Cardiac fibroblast (primary cell): ENCODE results near the gene KLF6.

Source experiments
- DNase-seq, 2 donors: peaks; one replicate each; pipeline versions ENCODE4 v3.0.0 to v3.0.0-alpha.2; 2010; ENCODE audit warnings: low read depth in 2 of 2
- H3K4me3 ChIP-seq, 2 donors: replicated peaks in 1 of 2; 1 replicate in 1 of 2; 2 replicates in 1 of 2; pipeline ENCODE4 v1.5.1; 2011; ENCODE audit warnings: low read depth in 2 of 2, low read length in 2 of 2, mild to moderate bottlenecking in 2 of 2, moderate library complexity in 1 of 2
- CTCF ChIP-seq: IDR thresholded peaks from one replicate; pipeline ENCODE4 v1.5.1; 2011; ENCODE audit warnings: low read depth, mild to moderate bottlenecking, low read length, inconsistent platforms

Gene KLF6

GRCh38 chr10:3822541-3823330, 37.7 kb upstream of the KLF6 start:
- TF ChIP-seq CTCF: no peak
- DNase-seq: no peak
- no peak overlapping the region for H3K4me3 ChIP-seq

GRCh38 chr10:3820255-3820654, 35.2 kb upstream of the KLF6 start:
- peak; percentile 67 to 69 for DNase-seq
- TF ChIP-seq CTCF: no peak
- no peak overlapping the region for H3K4me3 ChIP-seq

GRCh38 chr10:3816995-3817394, 32.0 kb upstream of the KLF6 start:
- no peak overlapping the region for H3K4me3 ChIP-seq

GRCh38 chr10:3814838-3815220, 29.8 kb upstream of the KLF6 start:
- H3K4me3 ChIP-seq: no peak overlapping the region
- no peak for TF ChIP-seq CTCF
- DNase-seq: no peak

More at GRCh38 chr10:3816995-3817394, 32.0 kb upstream of the KLF6 start:
- no peak for DNase-seq
- TF ChIP-seq CTCF: no peak

- TF ChIP-seq CTCF: no peak
- DNase-seq: peak in 1 of 2 donors; percentile 38
- H3K4me3 ChIP-seq: no peak overlapping the region
Measured at GRCh38 chr10:3813986-3814837, 29.2 kb upstream of the KLF6 start.

GRCh38 chr10:3813267-3813666, 28.3 kb upstream of the KLF6 start:
- H3K4me3 ChIP-seq: no peak overlapping the region
- peak in 1 of 2 donors; percentile 25 for DNase-seq
- TF ChIP-seq CTCF: no peak
